Skeletal muscle satellite cell (primary cell): ENCODE data around the gene GPM6B. TPM values are rescaled to one million over a fixed set of nuclear protein-coding genes. Genes with fewer than 3 reads are reported as not detected.

ENCODE experiments used
- H3K27me3 ChIP-seq: 2 replicates; pipeline ENCODE4 v1.7.0; 2013; ENCODE audit warnings: low read length; ENCODE audit not compliant: control insufficient read depth, insufficient read depth
- H3K36me3 ChIP-seq: 2 replicates; pipeline ENCODE4 v1.7.0; 2013; ENCODE audit warnings: mild to moderate bottlenecking, control low read depth, low read length; ENCODE audit not compliant: insufficient read depth
- H3K4me1 ChIP-seq: 2 replicates; pipeline ENCODE4 v1.7.0; 2013; ENCODE audit warnings: low read length; ENCODE audit not compliant: control insufficient read depth, insufficient read depth
- H3K4me2 ChIP-seq: 2 replicates; pipeline ENCODE4 v1.7.0; 2013; ENCODE audit warnings: mild to moderate bottlenecking, low read length
- H3K4me3 ChIP-seq: 2 replicates; pipeline ENCODE4 v1.7.0; 2013; ENCODE audit warnings: low read length
- H3K9ac ChIP-seq: 2 replicates; pipeline ENCODE4 v1.7.0; 2013; ENCODE audit warnings: mild to moderate bottlenecking, low read depth, low read length, moderate library complexity
- H3K9me3 ChIP-seq: replicated peaks from 2 replicates; pipeline ENCODE4 v1.7.0; 2013; ENCODE audit warnings: mild to moderate bottlenecking, control low read depth, low read length
- total RNA-seq: library from RNA; depleted of rRNA; stranded (reverse); fragments of >200 nt; gene quantifications from 2 replicates; pipeline ENCODE4 v1.2.3, GENCODE V29; 2012; rRNA removed

The GPM6B gene, protein sequence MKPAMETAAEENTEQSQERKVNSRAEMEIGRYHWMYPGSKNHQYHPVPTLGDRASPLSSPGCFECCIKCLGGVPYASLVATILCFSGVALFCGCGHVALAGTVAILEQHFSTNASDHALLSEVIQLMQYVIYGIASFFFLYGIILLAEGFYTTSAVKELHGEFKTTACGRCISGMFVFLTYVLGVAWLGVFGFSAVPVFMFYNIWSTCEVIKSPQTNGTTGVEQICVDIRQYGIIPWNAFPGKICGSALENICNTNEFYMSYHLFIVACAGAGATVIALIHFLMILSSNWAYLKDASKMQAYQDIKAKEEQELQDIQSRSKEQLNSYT
- 2.5 and 44.1 TPM in 2 replicates for total RNA-seq

DNA sequence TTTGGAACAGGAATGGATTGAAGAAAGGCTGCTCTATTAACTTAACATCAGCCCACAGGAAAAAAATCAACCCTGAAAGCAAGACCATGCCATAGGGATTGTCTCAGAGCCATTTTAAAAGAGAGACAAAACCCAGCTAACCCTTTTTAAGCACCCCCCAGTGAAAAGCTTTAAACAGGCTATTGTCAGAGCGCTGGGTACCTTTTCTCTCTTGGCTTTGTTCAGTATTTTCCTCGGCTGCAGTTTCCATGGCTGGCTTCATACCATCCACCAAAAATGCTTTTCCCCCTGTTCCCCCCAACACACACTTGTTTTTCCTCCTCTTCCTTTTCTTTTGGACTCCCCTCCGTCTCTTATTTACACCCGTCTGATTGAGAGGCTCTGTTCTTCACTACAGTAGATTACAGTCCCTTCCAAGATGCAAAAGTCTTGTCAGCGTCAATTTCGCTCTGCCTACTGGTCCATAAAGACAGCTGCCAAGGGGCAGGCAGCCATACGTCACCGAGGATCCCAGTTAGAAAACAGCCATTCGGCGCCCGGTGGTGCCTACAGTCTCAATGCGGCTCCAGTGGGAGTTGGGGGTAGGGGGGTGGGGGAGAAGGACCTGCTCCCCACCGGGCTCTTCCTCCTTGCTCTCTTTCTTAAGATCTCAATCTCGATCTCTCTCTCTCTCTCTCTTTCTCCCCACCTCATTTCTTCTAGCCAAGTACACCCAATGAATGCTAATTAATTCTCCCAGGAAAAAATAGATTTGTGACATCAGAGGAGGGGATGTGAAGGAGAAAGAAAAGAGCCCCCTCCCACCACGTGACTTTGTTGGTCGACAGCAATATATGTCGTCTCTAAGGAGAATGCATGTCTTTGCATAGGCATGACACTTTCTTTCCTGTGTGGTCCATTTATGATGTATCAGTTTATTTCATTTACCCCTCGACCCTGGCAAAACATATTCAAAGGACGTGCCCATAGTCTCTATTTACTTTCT lies at the start of gene GPM6B:
Gene GPM6B, minus strand, starts transcription at position 451 of the 985 bp plus-strand sequence. Its CDS starts 189 bp downstream, at position 262.
- Histone ChIP-seq H3K4me1 (no peaks in the 10 kb centered on the region), H3K36me3 (no peaks in the 10 kb centered on the region), H3K4me2 (peak within 1 kb of the TSS; percentile 63), H3K9me3 (no peaks in the 10 kb centered on the region), H3K4me3 (peak within 1 kb of the TSS; percentile 28), H3K9ac (no peak within 1 kb of the TSS), H3K27me3 (peaks cover 7% of the 10 kb centered on the region)

DNA sequence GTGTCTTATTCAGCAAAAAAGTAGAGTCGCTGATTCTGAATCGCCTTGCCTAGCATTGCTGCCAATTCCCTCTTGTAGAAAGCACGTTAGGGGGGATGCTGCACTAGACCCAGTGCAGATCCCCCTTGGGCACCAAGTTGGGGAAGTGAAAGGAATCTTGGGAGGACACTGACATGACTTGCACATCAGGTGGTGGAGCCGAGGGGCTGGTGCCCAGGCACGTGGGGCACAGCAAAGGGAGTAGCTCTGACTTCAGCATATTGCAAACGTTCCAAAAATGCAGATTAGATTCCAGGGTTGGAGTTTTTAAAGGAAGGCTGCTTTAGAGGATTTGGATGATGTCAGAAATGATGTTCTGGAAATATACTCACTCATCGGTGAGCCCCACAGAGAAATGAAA lies 47.4 kb upstream of the GPM6B start:
- no peak overlapping the region for H3K4me3 ChIP-seq
- no peak overlapping the region for H3K9ac ChIP-seq
- H3K4me1 ChIP-seq = peaks cover 17% of the 10 kb centered on the region
- no peaks in the 10 kb centered on the region for H3K27me3 ChIP-seq
- H3K36me3 ChIP-seq = no peaks in the 10 kb centered on the region
- H3K9me3 ChIP-seq = no peaks in the 10 kb centered on the region
- no peak overlapping the region for H3K4me2 ChIP-seq

DNA sequence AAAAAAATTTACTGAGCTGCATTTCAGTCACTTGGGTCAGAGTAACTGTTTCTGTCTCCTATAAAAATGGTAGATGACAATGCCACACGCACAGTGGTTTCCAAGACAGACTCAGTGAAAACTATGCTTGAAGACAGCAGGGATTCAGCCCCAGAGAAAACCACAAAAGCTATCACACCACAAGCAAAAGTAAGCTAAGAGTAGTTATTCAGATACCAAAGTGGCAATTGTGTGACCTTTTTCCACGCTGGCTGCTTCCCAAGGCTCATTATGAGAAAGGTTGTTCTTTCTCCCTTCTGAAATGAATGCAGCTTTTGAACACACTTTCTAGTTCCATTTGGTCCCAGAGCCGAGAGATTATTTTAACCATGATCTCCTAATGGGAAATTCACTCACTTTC lies 46.4 kb upstream of the GPM6B start:
- peaks cover 8% of the 10 kb centered on the region for H3K4me1 ChIP-seq
- no peak overlapping the region for H3K4me3 ChIP-seq
- H3K9ac ChIP-seq = no peak overlapping the region
- no peak overlapping the region for H3K4me2 ChIP-seq
- H3K9me3 ChIP-seq = no peaks in the 10 kb centered on the region
- H3K36me3 ChIP-seq = no peaks in the 10 kb centered on the region
- H3K27me3 ChIP-seq = no peaks in the 10 kb centered on the region

DNA sequence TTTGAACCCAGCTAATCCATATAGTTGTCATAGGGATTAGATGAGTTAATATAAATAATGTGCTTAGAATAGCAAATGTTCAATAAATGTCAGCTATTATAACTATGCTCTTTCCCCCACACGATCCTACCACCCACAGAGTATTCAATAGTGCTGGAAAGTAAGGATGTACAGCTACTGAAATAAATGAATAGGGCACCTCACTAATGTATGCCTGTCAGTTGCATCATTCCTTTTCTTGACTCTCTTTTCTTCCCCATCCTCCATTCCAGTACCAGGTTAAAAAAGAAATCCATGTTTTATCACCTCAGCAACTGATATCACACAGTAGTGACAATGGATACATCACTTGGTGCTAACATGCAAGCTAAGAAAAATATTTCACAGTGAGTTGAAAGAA lies 42.8 kb upstream of the GPM6B start:
- H3K9ac ChIP-seq = no peak overlapping the region
- H3K27me3 ChIP-seq = no peaks in the 10 kb centered on the region
- H3K9me3 ChIP-seq = no peaks in the 10 kb centered on the region
- H3K4me2 ChIP-seq = no peak overlapping the region
- no peaks in the 10 kb centered on the region for H3K36me3 ChIP-seq
- H3K4me3 ChIP-seq = no peak overlapping the region
- no peaks in the 10 kb centered on the region for H3K4me1 ChIP-seq

DNA sequence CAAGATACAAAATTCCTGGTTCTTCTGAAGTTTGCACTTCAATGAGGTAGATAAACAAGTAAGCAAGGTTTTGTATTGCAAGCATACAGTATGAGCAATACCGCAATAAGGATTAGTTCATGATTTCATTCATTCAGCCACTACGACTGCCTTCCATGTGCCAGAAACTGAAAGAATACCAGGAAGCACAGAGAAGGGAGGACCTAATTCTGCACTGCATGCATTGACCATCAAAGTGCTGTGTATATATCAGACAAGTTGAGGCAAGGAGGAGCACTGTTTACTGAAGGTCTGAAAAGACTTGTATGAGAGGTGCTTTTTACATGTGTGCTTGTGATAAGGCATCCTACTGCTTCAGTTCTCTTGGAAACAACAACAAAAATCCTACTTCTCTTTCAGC lies 40.9 kb upstream of the GPM6B start:
- Histone ChIP-seq H3K9me3 (no peaks in the 10 kb centered on the region), H3K4me2 (no peak overlapping the region), H3K27me3 (no peaks in the 10 kb centered on the region), H3K9ac (no peak overlapping the region), H3K36me3 (no peaks in the 10 kb centered on the region), H3K4me1 (no peaks in the 10 kb centered on the region), H3K4me3 (no peak overlapping the region)

DNA sequence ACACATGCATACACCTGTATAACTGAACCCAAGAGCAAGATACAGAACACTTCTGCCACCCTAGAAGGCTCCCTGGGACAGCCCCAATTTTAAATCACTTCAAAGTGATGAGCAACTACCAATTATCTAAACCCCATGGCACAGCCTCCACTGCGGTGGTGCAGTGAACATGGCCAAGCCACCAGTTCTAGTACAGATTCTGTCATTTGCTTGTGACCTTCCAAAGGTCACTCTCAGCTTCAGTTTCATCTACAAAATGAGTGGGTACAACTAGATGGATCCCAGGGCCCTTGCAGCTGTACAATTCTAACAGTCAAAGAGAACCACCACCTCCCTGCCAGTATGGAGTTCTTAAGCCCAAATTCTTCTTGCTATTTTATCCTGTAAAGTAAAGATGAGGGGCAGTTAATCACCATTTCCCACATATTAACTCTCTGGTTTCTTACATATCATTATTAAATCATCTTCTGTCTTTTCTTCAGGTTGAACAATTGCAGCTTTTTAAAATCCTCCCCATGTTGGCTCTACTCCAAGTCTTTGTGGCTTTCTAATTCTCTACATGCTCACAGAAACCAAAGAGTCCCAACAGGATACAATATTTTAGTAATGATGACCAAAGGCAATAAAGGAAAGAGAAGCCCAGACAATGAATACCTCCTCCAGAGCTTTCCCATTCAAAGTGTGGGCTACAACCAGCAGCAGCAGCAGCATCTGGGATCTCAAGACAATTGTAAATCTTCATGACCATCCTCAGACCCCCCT lies 39.0 kb upstream of the GPM6B start:
- H3K4me2 ChIP-seq = no peak overlapping the region
- H3K36me3 ChIP-seq = no peaks in the 10 kb centered on the region
- no peak overlapping the region for H3K4me3 ChIP-seq
- no peaks in the 10 kb centered on the region for H3K9me3 ChIP-seq
- no peaks in the 10 kb centered on the region for H3K4me1 ChIP-seq
- no peak overlapping the region for H3K9ac ChIP-seq
- no peaks in the 10 kb centered on the region for H3K27me3 ChIP-seq

DNA sequence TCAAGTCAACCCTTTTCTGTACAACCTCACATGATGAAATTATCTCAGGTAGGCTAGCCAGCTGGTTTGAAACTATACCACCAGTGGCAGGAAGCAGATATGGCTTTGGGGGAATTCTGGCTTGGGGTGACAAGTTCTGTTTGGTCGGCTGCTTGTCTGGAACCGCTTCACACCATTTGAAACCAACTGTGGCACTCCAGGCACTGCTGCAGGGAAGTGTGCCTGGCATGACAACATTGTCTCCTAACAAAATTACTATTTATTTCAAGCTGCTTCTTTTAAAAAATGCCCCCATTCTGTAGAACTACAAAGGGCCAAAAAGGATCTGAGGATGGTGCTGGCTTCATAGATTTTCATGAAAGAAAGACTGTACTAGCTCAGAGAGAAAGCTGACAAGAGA lies 37.1 kb upstream of the GPM6B start:
- Histone ChIP-seq H3K9ac (no peak overlapping the region), H3K4me2 (no peak overlapping the region), H3K36me3 (no peaks in the 10 kb centered on the region), H3K4me3 (no peak overlapping the region), H3K4me1 (no peaks in the 10 kb centered on the region), H3K9me3 (no peaks in the 10 kb centered on the region), H3K27me3 (no peaks in the 10 kb centered on the region)

DNA sequence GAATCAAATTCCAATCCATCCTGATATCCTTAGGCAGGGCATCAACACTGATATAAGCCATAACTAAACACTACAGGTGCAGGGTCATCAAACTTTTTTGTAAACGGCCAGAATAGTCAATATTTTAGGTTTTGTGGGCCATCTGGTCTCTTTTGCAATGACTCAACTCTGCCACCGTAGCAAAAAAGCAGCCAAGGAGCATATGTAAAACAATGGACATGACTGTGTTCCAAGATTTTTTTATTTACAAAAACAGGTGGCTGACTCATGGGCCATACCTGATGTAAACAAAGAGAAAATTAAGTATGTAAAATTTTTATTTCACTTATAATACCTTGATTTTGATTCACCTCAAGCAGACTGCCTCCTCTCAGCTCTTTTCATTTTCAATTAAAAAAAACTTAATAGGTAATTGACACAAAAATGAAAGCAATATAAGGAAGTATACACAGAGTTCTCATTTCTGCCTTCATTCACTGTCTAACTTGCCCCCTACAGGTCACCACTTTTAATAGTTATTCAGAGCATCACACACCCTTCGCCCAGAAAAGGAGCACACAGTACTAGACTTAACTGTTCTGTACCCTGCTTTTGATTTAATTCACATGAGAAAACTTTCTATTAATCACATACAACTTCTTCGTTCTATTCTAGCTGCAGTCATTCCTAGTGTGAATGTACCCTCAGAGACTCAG lies 35.3 kb upstream of the GPM6B start:
- Histone ChIP-seq H3K9me3 (no peaks in the 10 kb centered on the region), H3K27me3 (no peaks in the 10 kb centered on the region), H3K36me3 (no peaks in the 10 kb centered on the region), H3K9ac (no peak overlapping the region), H3K4me1 (no peaks in the 10 kb centered on the region), H3K4me2 (no peak overlapping the region), H3K4me3 (no peak overlapping the region)

DNA sequence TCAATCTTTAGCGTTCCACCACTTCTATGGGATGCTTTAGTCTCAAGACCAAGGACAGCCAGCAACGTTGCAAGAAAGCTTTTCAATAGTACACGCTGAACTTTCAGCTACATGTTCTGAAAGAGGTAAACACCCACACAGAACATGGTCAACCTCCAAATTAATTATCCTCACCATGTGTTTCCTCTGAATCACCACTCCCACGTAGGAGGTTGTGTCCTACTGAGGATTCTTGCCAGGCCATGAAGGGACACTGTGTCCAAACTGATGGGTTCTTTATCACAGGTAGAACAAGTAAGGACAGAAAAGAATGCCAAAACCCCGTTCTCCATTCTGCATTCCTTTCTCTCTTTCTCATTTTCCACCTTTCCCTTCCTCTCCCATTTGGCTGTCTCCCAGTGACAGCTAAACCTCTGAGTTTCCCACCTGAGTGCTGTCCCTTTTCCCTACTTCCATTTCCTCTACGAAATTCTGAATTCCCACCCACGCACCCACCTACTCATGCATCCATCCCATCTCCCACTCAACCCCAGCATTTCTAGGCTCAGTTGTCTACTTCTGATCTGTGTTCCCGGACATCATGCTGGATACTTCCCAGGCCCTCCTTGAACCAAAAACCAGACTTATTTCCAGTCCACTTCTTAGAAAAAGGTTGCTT lies 29.0 kb upstream of the GPM6B start:
- H3K4me1 ChIP-seq = peaks cover 10% of the 10 kb centered on the region
- no peak overlapping the region for H3K4me3 ChIP-seq
- H3K4me2 ChIP-seq = peak overlapping the region; percentile 26
- H3K36me3 ChIP-seq = no peaks in the 10 kb centered on the region
- H3K27me3 ChIP-seq = no peaks in the 10 kb centered on the region
- no peak overlapping the region for H3K9ac ChIP-seq
- no peaks in the 10 kb centered on the region for H3K9me3 ChIP-seq

DNA sequence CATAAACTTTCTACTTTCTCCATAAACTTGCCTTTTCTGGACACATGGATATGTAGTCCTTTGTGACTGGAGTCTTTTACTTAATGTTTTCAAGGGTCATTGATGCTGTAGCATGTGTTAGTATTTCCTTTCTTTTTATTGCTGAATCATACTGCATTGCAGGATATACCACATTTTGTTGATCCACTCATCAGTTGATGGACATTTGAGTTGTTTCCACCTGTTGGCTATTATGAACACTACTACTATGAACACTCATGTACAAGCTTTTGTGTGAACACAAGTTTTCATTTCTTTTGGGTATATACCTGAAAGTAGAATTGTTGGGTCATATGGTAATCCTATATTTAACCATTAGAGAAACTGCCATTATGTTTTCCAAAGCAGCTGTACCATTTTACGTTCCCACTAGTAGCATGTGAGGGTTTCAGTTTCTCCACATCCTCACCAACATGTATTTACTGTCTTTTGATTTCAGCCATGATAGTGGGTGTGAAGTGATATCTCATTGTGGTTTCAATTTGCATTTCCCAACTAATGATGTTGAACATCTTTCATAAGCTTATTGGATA lies 26.3 kb upstream of the GPM6B start:
- H3K36me3 ChIP-seq = no peaks in the 10 kb centered on the region
- H3K4me3 ChIP-seq = no peak overlapping the region
- no peak overlapping the region for H3K4me2 ChIP-seq
- no peaks in the 10 kb centered on the region for H3K27me3 ChIP-seq
- no peaks in the 10 kb centered on the region for H3K9me3 ChIP-seq
- peaks cover 10% of the 10 kb centered on the region for H3K4me1 ChIP-seq
- H3K9ac ChIP-seq = no peak overlapping the region
